Esophagus (tissue), 2 donors: ENCODE results near the gene AHDC1. TPM values are rescaled to one million over a fixed set of nuclear protein-coding genes. Genes with fewer than 3 reads are reported as not detected.

Source experiments
- H3K27ac ChIP-seq, 2 donors: one replicate each; pipeline ENCODE4 v1.5.1; 2013; ENCODE audit warnings: low read depth in 2 of 2, mild to moderate bottlenecking in 2 of 2, inconsistent platforms in 1 of 2, low read length in 1 of 2, moderate library complexity in 1 of 2
- H3K27me3 ChIP-seq, 2 donors: one replicate each; pipeline ENCODE4 v1.6.1; 2013; ENCODE audit warnings: low read length in 2 of 2, control low read depth in 1 of 2, mild to moderate bottlenecking in 1 of 2; ENCODE audit not compliant: insufficient read depth in 2 of 2, control insufficient read depth in 1 of 2
- H3K36me3 ChIP-seq, 2 donors: one replicate each; pipeline ENCODE4 v1.6.1; 2013; ENCODE audit warnings: low read length in 1 of 2; ENCODE audit not compliant: control insufficient read depth in 2 of 2, insufficient read depth in 2 of 2
- H3K4me1 ChIP-seq, 2 donors: one replicate each; pipeline ENCODE4 v1.6.1; 2013; ENCODE audit warnings: low read length in 1 of 2; ENCODE audit not compliant: control insufficient read depth in 2 of 2, insufficient read depth in 2 of 2
- H3K4me3 ChIP-seq, 2 donors: one replicate each; pipeline ENCODE4 v1.5.1; 2013; ENCODE audit warnings: low read length in 2 of 2, mild to moderate bottlenecking in 2 of 2, low read depth in 1 of 2, moderate library complexity in 1 of 2
- H3K9me3 ChIP-seq, 2 donors: one replicate each; pipeline ENCODE4 v1.6.1; 2013; ENCODE audit warnings: mild to moderate bottlenecking in 2 of 2, low read depth in 1 of 2, low read length in 1 of 2, moderate library complexity in 1 of 2; ENCODE audit not compliant: control insufficient read depth in 2 of 2, insufficient read depth in 1 of 2
- WGBS, 2 donors: extraction: QIAGEN DNeasy Blood & Tissue Kit; methylation state at CpG; one replicate each; pipeline ENCODE4 v1.1.7; 2013; 5-methylcytosine and 5-hydroxymethylcytosine counted together
- polyA plus RNA-seq, 2 donors: library from polyadenylated mRNA; stranded (reverse); fragments of 200-250 nt; gene quantifications; one replicate each; pipeline ENCODE4 v1.2.3, GENCODE V29; 2013
- donor health status: healthy with polysubstance abuse.
- donor health status: Bipolar disorder and iron deficiency.

Gene AHDC1, protein sequence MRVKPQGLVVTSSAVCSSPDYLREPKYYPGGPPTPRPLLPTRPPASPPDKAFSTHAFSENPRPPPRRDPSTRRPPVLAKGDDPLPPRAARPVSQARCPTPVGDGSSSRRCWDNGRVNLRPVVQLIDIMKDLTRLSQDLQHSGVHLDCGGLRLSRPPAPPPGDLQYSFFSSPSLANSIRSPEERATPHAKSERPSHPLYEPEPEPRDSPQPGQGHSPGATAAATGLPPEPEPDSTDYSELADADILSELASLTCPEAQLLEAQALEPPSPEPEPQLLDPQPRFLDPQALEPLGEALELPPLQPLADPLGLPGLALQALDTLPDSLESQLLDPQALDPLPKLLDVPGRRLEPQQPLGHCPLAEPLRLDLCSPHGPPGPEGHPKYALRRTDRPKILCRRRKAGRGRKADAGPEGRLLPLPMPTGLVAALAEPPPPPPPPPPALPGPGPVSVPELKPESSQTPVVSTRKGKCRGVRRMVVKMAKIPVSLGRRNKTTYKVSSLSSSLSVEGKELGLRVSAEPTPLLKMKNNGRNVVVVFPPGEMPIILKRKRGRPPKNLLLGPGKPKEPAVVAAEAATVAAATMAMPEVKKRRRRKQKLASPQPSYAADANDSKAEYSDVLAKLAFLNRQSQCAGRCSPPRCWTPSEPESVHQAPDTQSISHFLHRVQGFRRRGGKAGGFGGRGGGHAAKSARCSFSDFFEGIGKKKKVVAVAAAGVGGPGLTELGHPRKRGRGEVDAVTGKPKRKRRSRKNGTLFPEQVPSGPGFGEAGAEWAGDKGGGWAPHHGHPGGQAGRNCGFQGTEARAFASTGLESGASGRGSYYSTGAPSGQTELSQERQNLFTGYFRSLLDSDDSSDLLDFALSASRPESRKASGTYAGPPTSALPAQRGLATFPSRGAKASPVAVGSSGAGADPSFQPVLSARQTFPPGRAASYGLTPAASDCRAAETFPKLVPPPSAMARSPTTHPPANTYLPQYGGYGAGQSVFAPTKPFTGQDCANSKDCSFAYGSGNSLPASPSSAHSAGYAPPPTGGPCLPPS (N-terminal part only)
- 10 to 100 TPM; 24.7 to 58.4 TPM for polyA plus RNA-seq

DNA sequence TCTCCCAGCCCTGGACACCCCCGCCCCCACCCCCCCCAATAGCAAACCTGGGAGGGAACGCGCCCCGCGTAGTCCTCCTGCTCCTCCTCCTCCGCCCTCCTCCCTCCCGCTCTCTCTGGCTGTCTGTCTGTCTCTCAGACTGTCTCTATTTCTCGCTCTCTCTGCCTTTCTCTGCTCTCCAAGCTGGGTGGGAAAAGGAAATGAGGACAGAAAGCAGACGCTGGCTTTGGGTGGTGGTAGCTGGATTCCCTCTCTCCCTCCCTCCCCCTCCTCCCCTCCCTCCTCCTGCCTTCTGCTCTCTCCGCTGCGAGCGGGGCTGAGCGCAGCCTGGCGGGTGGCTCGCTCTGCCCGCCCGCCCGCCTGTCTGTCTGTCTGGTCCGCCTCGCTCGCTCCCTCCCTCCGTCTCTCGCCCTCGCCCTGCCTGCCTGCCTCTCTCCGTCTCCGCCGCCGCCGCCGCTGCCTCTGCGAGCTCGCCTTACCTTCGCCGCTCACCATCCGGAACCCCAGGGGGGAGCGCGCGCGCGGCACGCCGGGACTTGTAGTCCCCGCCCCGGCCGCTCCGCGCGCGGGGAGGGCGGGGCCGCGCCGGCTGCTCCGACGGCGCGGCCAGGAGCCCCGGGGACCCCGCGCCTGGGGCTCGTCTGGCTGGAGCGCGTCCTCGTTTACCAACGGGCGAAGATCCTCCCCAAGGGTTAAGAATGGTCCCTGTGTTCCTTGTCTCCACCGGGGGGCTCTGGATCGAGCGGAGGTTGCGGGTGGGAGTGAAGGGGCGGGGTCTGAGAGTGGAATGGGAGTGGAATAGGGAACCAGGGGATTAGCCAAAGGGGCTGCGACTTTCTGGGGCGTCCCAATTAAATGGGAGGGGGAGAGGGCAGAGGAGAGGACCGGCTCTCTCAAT is at the start of gene AHDC1:
Gene AHDC1 (minus strand): TSS at position 464 of the 898 bp plus-strand sequence. CDS start 52,029 bp downstream, outside the sequence.
- Histone ChIP-seq H3K36me3 (peaks cover 0 to 3% of the 10 kb centered on the region in 2 donors), H3K4me1 (peaks cover 7 to 18% of the 10 kb centered on the region in 2 donors)

DNA sequence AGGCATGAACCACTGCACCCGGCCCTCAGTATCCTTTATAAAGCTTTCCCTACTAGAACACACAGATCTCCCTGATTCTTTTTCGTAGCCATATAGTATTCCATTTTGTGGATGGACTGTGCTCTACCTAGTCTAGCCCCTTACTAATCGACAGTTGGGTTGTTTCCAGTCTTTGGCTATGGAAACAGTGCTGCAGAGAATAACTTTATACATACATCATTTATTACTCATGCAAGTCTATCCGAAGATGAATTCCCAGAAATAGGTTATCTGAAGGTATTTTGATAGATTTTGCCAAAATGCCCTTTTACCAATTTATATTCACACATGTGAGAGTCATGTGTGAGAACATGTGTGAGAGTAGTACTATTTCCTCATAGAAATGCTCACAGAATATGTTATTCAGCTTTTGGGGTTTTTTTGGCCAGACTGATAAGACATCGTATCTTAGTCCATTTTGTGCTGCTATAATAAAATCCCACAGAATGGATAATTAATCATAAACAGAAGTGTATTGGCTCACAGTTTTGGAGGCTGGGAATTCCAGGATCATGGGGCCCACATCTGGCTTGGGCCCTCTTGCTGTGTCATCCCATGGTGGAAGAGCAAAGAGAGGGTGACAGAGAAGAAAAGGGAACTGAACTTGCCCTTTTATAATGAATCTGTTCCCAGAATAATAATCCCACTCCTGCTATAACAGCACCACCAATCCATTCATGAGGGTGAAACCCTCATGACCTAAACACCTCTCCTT is 48.3 kb upstream of the AHDC1 start:
- H3K27ac ChIP-seq: no peak overlapping the region
- H3K9me3 ChIP-seq: no peaks in the 10 kb centered on the region
- no peaks in the 10 kb centered on the region for H3K27me3 ChIP-seq
- WGBS, 2 donors: 82 to 87% methylated on average over 5 of the region's 5 CpGs
- H3K4me3 ChIP-seq: no peak overlapping the region
- H3K4me1 ChIP-seq: peaks cover 0 to 6% of the 10 kb centered on the region in 2 donors
- H3K36me3 ChIP-seq: no peaks in the 10 kb centered on the region

More for the DNA sequence above, at the start of gene AHDC1:
- Histone ChIP-seq H3K27ac (peak within 1 kb of the TSS; percentile 95 to 96), H3K9me3 (no peaks in the 10 kb centered on the region), H3K27me3 (no peaks in the 10 kb centered on the region), H3K4me3 (peak within 1 kb of the TSS; percentile 90 to 94)
- WGBS, 2 donors: 0 to 1% methylated on average over 74 of the region's 74 CpGs

DNA sequence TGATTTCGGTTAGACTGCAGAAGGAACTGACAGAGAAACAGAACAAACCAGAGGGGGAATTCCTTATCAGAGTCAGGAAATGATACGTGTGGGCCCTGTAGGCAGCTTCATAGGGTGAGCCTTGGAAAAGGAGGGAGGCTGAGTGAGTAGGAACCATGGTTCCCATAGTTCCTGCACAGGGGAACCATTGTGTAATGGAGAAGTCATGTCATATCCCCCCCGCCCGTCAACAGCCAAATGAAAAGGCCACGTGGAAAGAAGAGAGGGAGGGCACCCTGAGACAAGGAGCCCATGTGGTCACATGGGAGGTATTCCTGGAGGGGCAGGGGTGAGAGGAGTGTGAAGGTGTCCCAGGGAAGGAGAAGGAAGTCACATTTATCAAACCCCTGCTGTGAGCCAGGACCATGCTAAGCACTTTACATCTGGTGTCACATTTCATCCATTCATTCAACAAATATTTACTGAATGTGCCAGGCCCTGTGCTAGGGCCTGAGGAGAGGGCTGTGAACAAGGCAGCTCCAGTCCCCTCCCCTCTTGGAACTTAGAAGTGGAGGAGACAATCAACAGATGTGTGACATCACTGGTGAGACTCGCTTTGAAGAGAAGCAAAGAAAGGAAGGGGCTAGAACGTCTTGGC is 46.7 kb upstream of the AHDC1 start:
- WGBS, 2 donors: 50 to 64% methylated on average over 7 of the region's 7 CpGs
- H3K36me3 ChIP-seq: no peaks in the 10 kb centered on the region
- peak overlapping the region in 1 of 2 donors; percentile 24 for H3K27ac ChIP-seq
- no peaks in the 10 kb centered on the region for H3K27me3 ChIP-seq
- H3K9me3 ChIP-seq: no peaks in the 10 kb centered on the region
- H3K4me1 ChIP-seq: peaks cover 4 to 6% of the 10 kb centered on the region in 2 donors
- no peak overlapping the region for H3K4me3 ChIP-seq

DNA sequence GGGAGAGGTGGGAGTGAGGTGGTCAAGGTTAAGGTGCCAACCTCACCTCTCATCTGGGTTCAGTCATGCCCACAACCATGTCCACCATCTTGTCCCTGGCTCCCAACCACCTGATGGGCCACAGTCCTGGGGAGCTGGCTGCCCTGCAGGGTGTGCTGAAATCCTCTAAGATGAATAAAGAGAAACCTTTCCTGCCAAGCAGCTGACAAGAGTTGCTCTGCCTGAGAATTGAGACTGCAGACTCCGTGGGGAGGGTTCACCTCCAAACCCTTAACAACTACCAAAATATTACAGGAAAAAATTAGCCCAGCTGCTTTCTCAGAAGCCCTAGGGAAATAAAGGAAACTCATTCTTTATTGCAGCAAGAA is 46.2 kb upstream of the AHDC1 start:
- H3K4me1 ChIP-seq: peaks cover 4 to 6% of the 10 kb centered on the region in 2 donors
- H3K4me3 ChIP-seq: no peak overlapping the region
- H3K36me3 ChIP-seq: no peaks in the 10 kb centered on the region
- WGBS, 2 donors: 40 to 50% methylated on average over 1 of the region's 1 CpG
- no peaks in the 10 kb centered on the region for H3K9me3 ChIP-seq
- H3K27me3 ChIP-seq: no peaks in the 10 kb centered on the region
- no peak overlapping the region for H3K27ac ChIP-seq

- Histone ChIP-seq H3K4me3 (no peak overlapping the region), H3K36me3 (no peaks in the 10 kb centered on the region), H3K27ac (no peak overlapping the region), H3K4me1 (peaks cover 4 to 6% of the 10 kb centered on the region in 2 donors), H3K27me3 (no peaks in the 10 kb centered on the region), H3K9me3 (no peaks in the 10 kb centered on the region)
- WGBS, 2 donors: 92 to 93% methylated on average over 11 of the region's 11 CpGs
Measured at GRCh38 chr1:27649306-27649635, 45.3 kb upstream of the AHDC1 start.

DNA sequence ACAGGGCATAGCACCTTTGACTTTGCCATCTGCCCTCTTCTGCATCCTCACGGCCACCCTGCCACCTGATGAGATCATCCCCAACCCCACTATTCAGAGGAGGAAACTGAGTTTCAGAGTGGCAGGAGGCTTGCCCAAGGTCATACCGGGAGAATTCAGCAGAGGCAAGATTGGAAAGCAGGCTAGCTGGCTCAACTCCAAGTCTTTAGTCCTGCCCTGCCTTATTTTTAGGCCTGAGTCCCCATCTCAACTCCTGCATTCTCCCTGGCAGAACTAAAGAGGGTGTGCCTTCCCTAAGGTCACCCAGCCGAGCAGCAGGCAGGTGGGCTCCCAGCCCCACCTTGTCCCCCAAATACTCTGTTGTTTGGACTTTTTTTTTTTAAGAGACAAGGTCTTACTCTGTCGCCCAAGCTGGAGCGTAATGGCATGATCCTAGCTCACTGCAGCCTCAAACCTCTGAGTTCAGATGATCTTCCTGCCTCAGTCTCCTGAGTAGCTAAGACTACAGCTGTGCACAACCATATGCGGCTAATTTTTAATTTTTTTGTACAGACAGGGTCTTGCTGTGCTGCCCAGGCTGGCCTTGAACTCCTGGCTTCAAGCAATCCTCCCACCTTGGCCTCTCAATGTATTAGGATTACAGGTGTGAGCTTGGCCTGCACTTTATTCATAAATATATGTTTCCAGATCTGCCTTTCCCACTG is 44.8 kb upstream of the AHDC1 start:
- H3K4me3 ChIP-seq: no peak overlapping the region
- no peak overlapping the region for H3K27ac ChIP-seq
- H3K4me1 ChIP-seq: peaks cover 4 to 6% of the 10 kb centered on the region in 2 donors
- H3K27me3 ChIP-seq: no peaks in the 10 kb centered on the region
- no peaks in the 10 kb centered on the region for H3K9me3 ChIP-seq
- no peaks in the 10 kb centered on the region for H3K36me3 ChIP-seq
- 64 to 68% methylated on average over 6 of the region's 6 CpGs for WGBS, 2 donors

GRCh38 chr1:27647328-27647727 is 43.4 kb upstream of the AHDC1 start:
- H3K4me3 ChIP-seq: no peak overlapping the region
- no peaks in the 10 kb centered on the region for H3K36me3 ChIP-seq
- WGBS, 2 donors: 93 to 94% methylated on average over 5 of the region's 5 CpGs
- H3K4me1 ChIP-seq: peaks cover 4 to 6% of the 10 kb centered on the region in 2 donors
- H3K9me3 ChIP-seq: no peaks in the 10 kb centered on the region
- H3K27me3 ChIP-seq: no peaks in the 10 kb centered on the region
- H3K27ac ChIP-seq: no peak overlapping the region

- H3K4me3 ChIP-seq: no peak overlapping the region
- H3K27ac ChIP-seq: no peak overlapping the region
- H3K36me3 ChIP-seq: no peaks in the 10 kb centered on the region
- H3K4me1 ChIP-seq: peaks cover 4 to 6% of the 10 kb centered on the region in 2 donors
- H3K9me3 ChIP-seq: no peaks in the 10 kb centered on the region
- H3K27me3 ChIP-seq: no peaks in the 10 kb centered on the region
- 62 to 66% methylated on average over 8 of the region's 8 CpGs for WGBS, 2 donors
Measured at GRCh38 chr1:27646676-27647075, 42.7 kb upstream of the AHDC1 start.
